OCI-LY3 (cell line): Measurements from ENCODE around the gene HEXD.

Experiments
- H2AFZ ChIP-seq: fragments of 200-600, 300-600 bp; shearing (Covaris generic); 2 replicates; pipeline ENCODE4 v1.6.0; 2014; ENCODE audit warnings: antibody characterized with exemption, low read depth, low read length
- H3K27ac ChIP-seq: fragments of 200-600, 300-600 bp; sonication (generic); 2 replicates; pipeline ENCODE4 v1.5.1; 2014; ENCODE audit warnings: mild to moderate bottlenecking, low read length, moderate library complexity, mixed read lengths
- H3K27me3 ChIP-seq: fragments of 200-600, 300-600 bp; sonication (generic); 2 replicates; pipeline ENCODE4 v1.6.1; 2014; ENCODE audit warnings: low read depth, low read length, mixed read lengths
- H3K36me3 ChIP-seq: fragments of 200-600, 300-600 bp; sonication (generic); replicated peaks from 2 replicates; pipeline ENCODE3; 2014; ENCODE audit warnings: low read depth, low read length, mixed read lengths
- H3K4me1 ChIP-seq: fragments of 300-600, 200-600 bp; sonication (generic); 2 replicates; pipeline ENCODE4 v1.6.1; 2014; ENCODE audit warnings: low read length, mixed read lengths
- H3K4me2 ChIP-seq: fragments of 200-600, 300-600 bp; sonication (generic); 2 replicates; pipeline ENCODE4 v1.6.1; 2014; ENCODE audit warnings: low read length, mixed read lengths
- H3K4me3 ChIP-seq: fragments of 300-600, 200-600 bp; sonication (generic); 2 replicates; pipeline ENCODE4 v1.5.1; 2014; ENCODE audit warnings: antibody characterized with exemption, mild to moderate bottlenecking, low read length, moderate library complexity
- H3K79me2 ChIP-seq: fragments of 300-600, 200-600 bp; shearing (Covaris generic); 2 replicates; pipeline ENCODE4 v1.6.1; 2014; ENCODE audit warnings: mild to moderate bottlenecking, low read length, mixed read lengths
- H3K9ac ChIP-seq: fragments of 300-600, 200-600 bp; shearing (Covaris generic); 2 replicates; pipeline ENCODE4 v1.6.0; 2014; ENCODE audit warnings: mild to moderate bottlenecking, low read length, moderate library complexity
- H3K9me3 ChIP-seq: fragments of 200-600, 300-600 bp; shearing (Covaris generic); 2 replicates; pipeline ENCODE4 v1.6.1; 2014; ENCODE audit warnings: low read length, mixed read lengths; ENCODE audit not compliant: insufficient read depth
- H4K20me1 ChIP-seq: fragments of 200-600, 300-600 bp; sonication (generic); 2 replicates; pipeline ENCODE4 v1.6.1; 2016; ENCODE audit warnings: low read length, mixed read lengths; ENCODE audit not compliant: insufficient read depth
- CTCF ChIP-seq: fragments of 200-600, 300-600 bp; sonication (generic); IDR thresholded peaks from 2 replicates; pipeline ENCODE4 v1.5.1; 2014; ENCODE audit warnings: antibody characterized with exemption, low read length, low read depth
- EZH2phosphoT487 ChIP-seq: fragments of 200-600 bp; shearing (Covaris generic); IDR thresholded peaks from 2 replicates; pipeline ENCODE4 v1.6.1; 2018; ENCODE audit warnings: antibody characterized with exemption, mixed run types, low read depth

The HEXD gene

DNA sequence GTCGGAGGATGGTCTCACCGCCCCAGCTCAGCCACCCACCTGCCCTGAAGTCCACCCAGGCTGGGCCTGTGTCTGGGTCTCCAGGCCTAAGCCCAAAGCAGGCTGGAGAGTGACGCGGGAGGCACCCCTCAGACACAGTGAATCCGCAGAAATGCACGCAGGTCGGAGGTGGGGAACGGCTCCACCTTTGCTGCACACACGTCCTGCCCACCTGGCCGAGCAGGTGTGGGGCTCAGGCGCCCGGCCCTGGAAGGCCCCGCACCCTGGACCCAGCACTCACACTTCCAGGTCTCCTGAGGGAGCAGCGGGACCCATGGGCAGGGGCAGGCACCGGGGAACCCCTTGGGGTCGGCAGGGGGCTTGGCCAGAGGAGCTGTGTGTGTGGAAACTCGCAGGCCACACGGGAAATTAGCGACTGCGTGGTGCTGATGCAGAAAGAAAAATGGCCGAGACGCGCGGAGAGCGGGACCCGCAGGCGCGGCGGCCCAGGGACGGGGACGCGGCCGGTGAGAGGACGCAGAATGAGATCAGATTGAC is 21.8 kb downstream of the HEXD start:
- H2AFZ ChIP-seq, result no peak overlapping the region
- H3K4me2 ChIP-seq, result no peak overlapping the region
- H3K79me2 ChIP-seq, result no peaks in the 10 kb centered on the region; the same call in 1 of the 2 replicates
- H3K4me1 ChIP-seq, result peaks cover 12% of the 10 kb centered on the region
- H3K27me3 ChIP-seq, result no peaks in the 10 kb centered on the region
- H3K4me3 ChIP-seq, result no peak overlapping the region
- peak overlapping the region; percentile 34; the same call in 1 of the 2 replicates for H3K27ac ChIP-seq
- no peaks in the 10 kb centered on the region for H3K9me3 ChIP-seq
- TF ChIP-seq CTCF (no peak), EZH2phosphoT487 (no peak)
- peaks cover 26% of the 10 kb centered on the region for H3K36me3 ChIP-seq
- H3K9ac ChIP-seq, result no peak overlapping the region
- peaks cover 23% of the 10 kb centered on the region for H4K20me1 ChIP-seq

DNA sequence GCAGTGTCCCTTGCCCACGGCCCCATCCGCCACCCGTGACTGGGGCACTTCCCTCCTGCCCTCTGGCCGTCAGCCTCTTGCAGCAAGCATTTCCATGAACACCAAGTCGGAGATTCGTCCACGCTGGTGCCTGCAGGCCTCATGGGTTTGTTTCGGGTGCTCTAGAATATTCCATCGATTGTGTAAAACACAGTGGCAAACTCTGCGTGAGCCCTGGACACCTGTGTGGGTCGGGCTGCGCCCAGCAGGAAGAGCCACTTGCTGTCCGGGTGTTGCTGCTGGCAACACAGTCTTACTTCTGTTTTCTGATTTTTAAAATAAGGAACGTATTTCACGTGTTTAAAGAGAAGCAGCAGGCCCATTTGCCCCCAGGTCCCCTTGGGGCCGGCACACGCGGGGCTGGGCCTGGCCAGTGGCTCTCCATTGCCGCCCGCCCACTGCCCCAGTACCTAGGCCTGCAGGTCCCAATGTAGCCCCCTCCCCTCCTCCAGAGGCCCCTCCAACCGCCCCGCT is 22.4 kb downstream of the HEXD start:
- TF ChIP-seq EZH2phosphoT487 (no peak), CTCF (no peak)
- Histone ChIP-seq H2AFZ (no peak overlapping the region), H4K20me1 (peaks cover 28% of the 10 kb centered on the region), H3K4me1 (peaks cover 12% of the 10 kb centered on the region), H3K4me2 (0 out of 2 replicates have a peak overlapping the region, but pooled peaks have one; percentile 4), H3K27me3 (no peaks in the 10 kb centered on the region), H3K36me3 (peaks cover 32% of the 10 kb centered on the region), H3K4me3 (no peak overlapping the region), H3K79me2 (peaks cover 3% of the 10 kb centered on the region; the same call in 1 of the 2 replicates), H3K9me3 (no peaks in the 10 kb centered on the region), H3K27ac (peak overlapping the region; percentile 34; the same call in 1 of the 2 replicates), H3K9ac (no peak overlapping the region)

DNA sequence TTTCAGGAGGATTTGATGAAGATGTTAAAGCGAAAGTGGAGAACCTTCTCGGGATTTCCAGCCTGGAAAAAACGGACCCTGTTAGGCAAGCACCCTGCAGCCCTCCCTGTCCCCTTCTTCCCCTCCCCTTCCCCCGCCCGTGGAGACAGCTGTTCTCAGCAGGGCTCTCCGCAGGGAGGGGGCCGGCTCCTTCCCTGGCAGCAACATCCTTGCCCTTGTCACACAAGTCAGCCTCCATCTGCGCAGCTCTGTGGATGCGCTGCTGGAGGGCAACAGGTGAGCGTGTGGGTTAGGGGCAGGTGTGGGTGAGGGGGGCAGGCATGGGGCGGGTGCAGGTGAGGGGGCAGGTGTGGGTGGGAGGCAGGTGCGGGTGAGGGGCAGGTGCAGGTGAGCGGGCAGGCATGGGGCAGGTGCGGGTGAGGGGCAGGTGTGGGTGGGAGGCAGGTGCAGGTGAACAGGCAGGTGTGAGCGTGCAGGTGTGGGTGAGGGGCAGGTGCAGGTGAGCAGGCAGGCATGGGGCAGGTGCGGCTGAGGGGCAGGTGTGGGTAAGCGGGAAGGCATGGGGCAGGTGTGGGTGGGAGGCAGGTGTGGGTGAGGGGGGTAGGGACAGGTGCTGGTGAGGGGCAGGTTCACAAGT is 23.0 kb downstream of the HEXD start:
- Histone ChIP-seq H3K9ac (no peak overlapping the region), H2AFZ (no peak overlapping the region), H3K4me1 (peaks cover 12% of the 10 kb centered on the region), H4K20me1 (peaks cover 33% of the 10 kb centered on the region), H3K79me2 (peaks cover 9% of the 10 kb centered on the region), H3K9me3 (no peaks in the 10 kb centered on the region), H3K27ac (peak overlapping the region; percentile 34; the same call in 1 of the 2 replicates), H3K36me3 (peaks cover 38% of the 10 kb centered on the region), H3K4me3 (no peak overlapping the region), H3K4me2 (0 out of 2 replicates have a peak overlapping the region, but pooled peaks have one; percentile 4), H3K27me3 (no peaks in the 10 kb centered on the region)
- TF ChIP-seq EZH2phosphoT487 (no peak), CTCF (no peak)

DNA sequence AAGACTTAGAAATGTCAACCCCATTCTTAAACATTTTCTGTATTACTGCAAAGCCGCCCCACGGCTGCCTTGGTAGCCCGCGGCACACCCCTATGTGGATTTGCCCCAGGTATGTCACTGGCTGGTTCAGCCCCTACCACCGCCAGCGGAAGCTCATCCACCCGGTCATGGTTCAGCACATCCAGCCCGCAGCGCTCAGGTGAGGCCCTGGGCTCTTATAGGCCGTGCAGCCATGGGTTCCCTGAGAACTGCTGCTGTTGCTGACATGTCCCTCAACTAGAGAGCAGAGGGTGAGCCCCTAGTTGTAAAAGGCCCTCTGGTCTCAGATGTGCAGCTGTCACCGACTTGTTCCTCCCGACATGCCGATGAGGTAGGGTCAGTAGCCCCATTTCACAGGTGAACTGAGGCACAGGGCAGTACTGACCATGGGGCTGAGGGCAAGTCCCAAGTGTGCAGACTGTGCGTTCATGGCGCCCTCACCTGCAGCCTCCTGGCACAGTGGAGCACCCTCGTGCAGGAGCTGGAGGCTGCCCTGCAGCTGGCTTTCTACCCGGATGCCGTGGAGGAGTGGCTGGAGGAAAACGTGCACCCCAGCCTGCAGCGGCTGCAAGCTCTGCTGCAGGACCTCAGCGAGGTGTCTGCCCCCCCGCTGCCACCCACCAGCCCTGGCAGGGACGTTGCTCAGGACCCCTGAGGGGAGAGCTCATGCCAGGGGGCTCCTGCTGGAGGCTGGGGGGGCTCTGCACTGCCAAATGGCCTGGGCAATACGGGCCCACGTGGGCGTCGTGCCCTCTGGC is 23.7 kb downstream of the HEXD start:
- Histone ChIP-seq H2AFZ (no peak overlapping the region), H3K4me1 (peaks cover 12% of the 10 kb centered on the region), H3K36me3 (peaks cover 46% of the 10 kb centered on the region), H3K27me3 (no peaks in the 10 kb centered on the region), H4K20me1 (peaks cover 40% of the 10 kb centered on the region), H3K4me2 (no peak overlapping the region), H3K27ac (no peak overlapping the region), H3K4me3 (no peak overlapping the region), H3K9ac (no peak overlapping the region), H3K79me2 (peaks cover 17% of the 10 kb centered on the region), H3K9me3 (no peaks in the 10 kb centered on the region)
- TF ChIP-seq EZH2phosphoT487 (no peak), CTCF (no peak)
